Stimulated activated CD8-positive, alpha-beta memory T cell treated with anti-CD3 and anti-CD28 coated beads, Interleukin-12 subunit alpha, Interleukin-12 subunit beta, amount 100 ng/mL, for 4 hours (primary cell): ENCODE measurements around the gene CFAP90.
A peak's percentile ranks its signal among the peaks of the same experiment; 100 is the strongest.

ENCODE experiments used
- DNase-seq: peaks from one replicate; pipeline ENCODE4 v3.0.0-alpha.2; 2020; ENCODE audit warnings: low read depth

The CFAP90 gene

GRCh38 chr5:7822449-7822848, 28.5 kb downstream of the CFAP90 start:
- DNase-seq: no peak

- DNase-seq: no peak
Observed at GRCh38 chr5:7816535-7816901, 34.4 kb downstream of the CFAP90 start.

- DNase-seq: peak; percentile 7
Observed at GRCh38 chr5:7815892-7816534, 34.9 kb downstream of the CFAP90 start.

- DNase-seq: no peak
Observed at GRCh38 chr5:7814816-7815215, 36.1 kb downstream of the CFAP90 start.

- no peak for DNase-seq
Observed at GRCh38 chr5:7813576-7813975, 37.4 kb downstream of the CFAP90 start.

GRCh38 chr5:7813007-7813406, 37.9 kb downstream of the CFAP90 start:
- DNase-seq: no peak

- DNase-seq: no peak
Observed at GRCh38 chr5:7811715-7812114, 39.2 kb downstream of the CFAP90 start.

- no peak for DNase-seq
Observed at GRCh38 chr5:7808998-7809397, 41.9 kb downstream of the CFAP90 start.

GRCh38 chr5:7805379-7805778, 45.6 kb downstream of the CFAP90 start:
- DNase-seq: no peak

GRCh38 chr5:7803937-7804336, 47.0 kb downstream of the CFAP90 start:
- DNase-seq: no peak

- DNase-seq: no peak
Observed at GRCh38 chr5:7802855-7803254, 48.1 kb downstream of the CFAP90 start.

- no peak for DNase-seq
Observed at GRCh38 chr5:7801891-7802614, 48.9 kb downstream of the CFAP90 start.

GRCh38 chr5:7795306-7795705, 55.6 kb downstream of the CFAP90 start:
- DNase-seq: no peak

GRCh38 chr5:7794823-7795222, 56.1 kb downstream of the CFAP90 start:
- DNase-seq: no peak

GRCh38 chr5:7794311-7794710, 56.6 kb downstream of the CFAP90 start:
- no peak for DNase-seq

GRCh38 chr5:7793895-7794294, 57.0 kb downstream of the CFAP90 start:
- no peak for DNase-seq

- DNase-seq: no peak
Observed at GRCh38 chr5:7789567-7789966, 61.4 kb downstream of the CFAP90 start.

- DNase-seq: no peak
Observed at GRCh38 chr5:7787770-7788169, 63.2 kb downstream of the CFAP90 start.

- DNase-seq: no peak
Observed at GRCh38 chr5:7784683-7785380, 66.1 kb downstream of the CFAP90 start.

- DNase-seq: no peak
Observed at GRCh38 chr5:7781899-7782298, 69.0 kb downstream of the CFAP90 start.
